ENCODE measurements around the gene PTPRE.

DNA sequence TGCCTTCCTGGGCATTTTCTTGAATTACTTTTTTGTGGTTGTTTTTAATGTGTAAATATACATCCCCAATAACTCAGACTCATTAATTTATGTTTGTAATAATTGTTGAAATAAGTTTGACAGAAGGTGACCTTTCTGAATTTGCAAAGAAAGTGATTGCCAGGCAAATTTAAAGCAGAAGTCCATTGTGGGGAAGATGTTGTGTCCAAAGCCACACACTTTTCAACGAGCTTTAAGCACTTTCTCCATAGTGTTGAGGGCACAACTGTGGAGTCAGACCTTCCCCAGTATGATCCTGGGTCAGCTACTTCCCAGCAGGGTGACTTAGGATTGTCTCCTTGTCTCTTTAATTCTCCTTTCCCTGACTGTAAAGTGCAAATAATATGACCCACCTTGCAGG, 52.5 kb downstream of the PTPRE start:
- TF ChIP-seq CTCF (IDR thresholded peaks at IDR 0.05) (no peak), POLR2A (IDR thresholded peaks at IDR 0.05) (no peak), EP300 (IDR thresholded peaks at IDR 0.05) (no peak)
